ENCODE results near the gene OR51V1.
"Not testable (repeated sequence)": the region's sequence is repeated elsewhere in the genome, so short reads cannot be mapped to it uniquely, and the experiment has no call there.

- not testable (repeated sequence) for TF ChIP-seq CTCF, POLR2A (IDR thresholded peaks at IDR 0.05)
Measured at GRCh38 chr11:5161045-5161444, 39.4 kb downstream of the OR51V1 start.

Measured in testis (tissue), 2 donors.